Right lobe of liver (tissue), 4 donors: ENCODE results near the gene PTPRT.

Source experiments
- POLR2A ChIP-seq: fragments of 450-650 bp; IDR thresholded peaks from one replicate; pipeline ENCODE4 v1.6.1; 2017; ENCODE audit warnings: antibody characterized with exemption, mild to moderate bottlenecking
- TF ChIP-seq, protein P1 (sequence below), 4 donors: fragments of 200-600 bp in 3 of 4; fragments of 450-650 bp in 1 of 4; IDR thresholded peaks; one replicate each; pipeline versions ENCODE4 v1.5.1 to v1.8.0; 2016 to 2022; ENCODE audit warnings: antibody characterized with exemption in 4 of 4, mild to moderate bottlenecking in 2 of 4
- donor health status: DM: no; HTN: no; CAD: no.
- donor health status: DM: no; HTN: no; CAD: no.
- donor health status: DM: no; HTN: yes; CAD: no.

- TF ChIP-seq, protein P1, sequence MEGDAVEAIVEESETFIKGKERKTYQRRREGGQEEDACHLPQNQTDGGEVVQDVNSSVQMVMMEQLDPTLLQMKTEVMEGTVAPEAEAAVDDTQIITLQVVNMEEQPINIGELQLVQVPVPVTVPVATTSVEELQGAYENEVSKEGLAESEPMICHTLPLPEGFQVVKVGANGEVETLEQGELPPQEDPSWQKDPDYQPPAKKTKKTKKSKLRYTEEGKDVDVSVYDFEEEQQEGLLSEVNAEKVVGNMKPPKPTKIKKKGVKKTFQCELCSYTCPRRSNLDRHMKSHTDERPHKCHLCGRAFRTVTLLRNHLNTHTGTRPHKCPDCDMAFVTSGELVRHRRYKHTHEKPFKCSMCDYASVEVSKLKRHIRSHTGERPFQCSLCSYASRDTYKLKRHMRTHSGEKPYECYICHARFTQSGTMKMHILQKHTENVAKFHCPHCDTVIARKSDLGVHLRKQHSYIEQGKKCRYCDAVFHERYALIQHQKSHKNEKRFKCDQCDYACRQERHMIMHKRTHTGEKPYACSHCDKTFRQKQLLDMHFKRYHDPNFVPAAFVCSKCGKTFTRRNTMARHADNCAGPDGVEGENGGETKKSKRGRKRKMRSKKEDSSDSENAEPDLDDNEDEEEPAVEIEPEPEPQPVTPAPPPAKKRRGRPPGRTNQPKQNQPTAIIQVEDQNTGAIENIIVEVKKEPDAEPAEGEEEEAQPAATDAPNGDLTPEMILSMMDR (IDR thresholded peaks at IDR 0.05), result no peak
- TF ChIP-seq POLR2A, result no peak
These were observed 225.9 kb downstream of the PTPRT start for GRCh38 chr20:42963796-42964195.
